Measurements from ENCODE around the gene PROB1. TPM values are rescaled to one million over a fixed set of nuclear protein-coding genes. Genes with fewer than 3 reads are reported as not detected.

Gene PROB1
- total RNA-seq, 1 experiment from 2014 or later, result 2.3 TPM

DNA sequence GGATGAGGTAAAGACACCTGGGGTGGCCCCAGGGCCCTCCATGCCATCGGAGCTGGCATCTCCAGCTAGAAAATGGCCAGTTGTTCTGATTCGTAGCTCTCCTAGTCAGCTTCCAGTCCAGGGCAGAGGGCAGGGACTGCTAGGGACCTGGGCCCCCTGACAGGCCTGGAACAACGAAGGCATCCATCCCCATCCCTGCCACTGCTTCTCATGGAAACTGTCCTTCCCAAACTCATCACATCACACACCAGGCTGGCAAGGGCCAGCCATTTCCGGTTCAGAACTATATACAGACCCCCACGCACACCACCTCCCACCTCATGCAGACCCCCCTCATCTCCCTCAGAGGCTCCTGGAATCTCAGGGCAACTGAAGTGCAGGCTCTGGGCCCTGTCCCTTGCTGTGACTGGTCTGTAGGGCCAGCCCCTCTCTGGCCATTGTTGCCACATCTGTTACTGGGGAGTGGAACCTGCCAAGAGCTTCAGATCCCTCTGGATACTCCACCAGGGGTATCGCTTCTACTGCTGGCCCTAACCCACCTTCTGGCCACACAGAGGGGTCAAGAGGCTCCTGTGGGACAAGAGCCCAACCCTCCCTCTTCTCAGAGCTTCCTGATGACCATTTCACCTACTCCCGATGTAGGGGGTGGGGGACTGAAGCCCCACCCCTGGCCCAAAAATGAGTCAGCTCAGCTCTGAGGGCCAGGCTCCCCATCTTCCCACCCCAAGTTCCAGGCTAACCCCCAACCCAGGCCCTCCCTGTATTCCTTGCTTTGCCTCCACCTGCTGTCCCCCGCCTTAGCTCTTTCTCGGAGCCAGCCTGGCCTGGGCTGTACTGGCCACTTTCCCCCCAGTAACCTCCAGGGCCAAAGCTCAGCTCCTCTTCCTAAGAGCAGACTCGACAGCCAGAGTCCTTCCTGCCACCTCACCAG is 4.0 kb downstream of the PROB1 start:
- Histone ChIP-seq H3K9me3 (ENCODE audit: control insufficient read depth, insufficient read depth, low read depth, low read length) (no peaks in the 10 kb centered on the region), H3K36me3 (ENCODE audit: control insufficient read depth, insufficient read depth, low read length) (peaks cover 2% of the 10 kb centered on the region; the same call in 1 of the 2 replicates), H3K4me3 (ENCODE audit: low read depth in 2 of 2, low read length in 2 of 2) (peak overlapping the region; percentile 62 to 75), H3K27me3 (ENCODE audit: control insufficient read depth, insufficient read depth, low read length) (no peaks in the 10 kb centered on the region), H3K27ac (ENCODE audit: low read length) (peak overlapping the region; percentile 92), H3K4me1 (ENCODE audit: control insufficient read depth, insufficient read depth, low read length) (peaks cover 25% of the 10 kb centered on the region)
- CTCF ChIA-PET, result no interaction called here
- in situ Hi-C loops (cut with HindIII; ENCODE audit: low pct_unique_long_range_greater_than_20kb, low sequenced_read_pairs) (no loop called here), intact Hi-C loops (cut with micrococcal nuclease; ENCODE audit: unreplicated experiment) (loop anchor here (10.0 kb wide), 1 partner anchor 106 kb away; no protein-coding TSS in a partner anchor)
- BruUV-seq (replicated peaks), result no TSS peak
- ATAC-seq, result no peak
- no peak for DNase-seq (ENCODE audit: low read depth, low spot score)
- POLR2A ChIA-PET, result interaction anchor here (0.6 to 1.6 kb wide), 2 partner anchors 49 to 490 kb away, joined by 4 to 10 read pairs; no protein-coding TSS in a partner anchor
- TF ChIP-seq TCF7L2 (IDR thresholded peaks at IDR 0.05; ENCODE audit: low read depth, low read length), result no peak
- TF ChIP-seq, protein P1, sequence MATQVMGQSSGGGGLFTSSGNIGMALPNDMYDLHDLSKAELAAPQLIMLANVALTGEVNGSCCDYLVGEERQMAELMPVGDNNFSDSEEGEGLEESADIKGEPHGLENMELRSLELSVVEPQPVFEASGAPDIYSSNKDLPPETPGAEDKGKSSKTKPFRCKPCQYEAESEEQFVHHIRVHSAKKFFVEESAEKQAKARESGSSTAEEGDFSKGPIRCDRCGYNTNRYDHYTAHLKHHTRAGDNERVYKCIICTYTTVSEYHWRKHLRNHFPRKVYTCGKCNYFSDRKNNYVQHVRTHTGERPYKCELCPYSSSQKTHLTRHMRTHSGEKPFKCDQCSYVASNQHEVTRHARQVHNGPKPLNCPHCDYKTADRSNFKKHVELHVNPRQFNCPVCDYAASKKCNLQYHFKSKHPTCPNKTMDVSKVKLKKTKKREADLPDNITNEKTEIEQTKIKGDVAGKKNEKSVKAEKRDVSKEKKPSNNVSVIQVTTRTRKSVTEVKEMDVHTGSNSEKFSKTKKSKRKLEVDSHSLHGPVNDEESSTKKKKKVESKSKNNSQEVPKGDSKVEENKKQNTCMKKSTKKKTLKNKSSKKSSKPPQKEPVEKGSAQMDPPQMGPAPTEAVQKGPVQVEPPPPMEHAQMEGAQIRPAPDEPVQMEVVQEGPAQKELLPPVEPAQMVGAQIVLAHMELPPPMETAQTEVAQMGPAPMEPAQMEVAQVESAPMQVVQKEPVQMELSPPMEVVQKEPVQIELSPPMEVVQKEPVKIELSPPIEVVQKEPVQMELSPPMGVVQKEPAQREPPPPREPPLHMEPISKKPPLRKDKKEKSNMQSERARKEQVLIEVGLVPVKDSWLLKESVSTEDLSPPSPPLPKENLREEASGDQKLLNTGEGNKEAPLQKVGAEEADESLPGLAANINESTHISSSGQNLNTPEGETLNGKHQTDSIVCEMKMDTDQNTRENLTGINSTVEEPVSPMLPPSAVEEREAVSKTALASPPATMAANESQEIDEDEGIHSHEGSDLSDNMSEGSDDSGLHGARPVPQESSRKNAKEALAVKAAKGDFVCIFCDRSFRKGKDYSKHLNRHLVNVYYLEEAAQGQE (IDR thresholded peaks at IDR 0.05; ENCODE audit: insufficient read depth in 1 of 2, low read depth in 2 of 2, low read length in 1 of 2), result no peak
- TF ChIP-seq POLR2AphosphoS5 (IDR thresholded peaks at IDR 0.05; ENCODE audit: low read depth, low read length), result no peak
- no peak for TF ChIP-seq SIN3A (IDR thresholded peaks at IDR 0.05; ENCODE audit: borderline replicate concordance, insufficient read depth, low read depth, low read length)
- TF ChIP-seq, protein P2, sequence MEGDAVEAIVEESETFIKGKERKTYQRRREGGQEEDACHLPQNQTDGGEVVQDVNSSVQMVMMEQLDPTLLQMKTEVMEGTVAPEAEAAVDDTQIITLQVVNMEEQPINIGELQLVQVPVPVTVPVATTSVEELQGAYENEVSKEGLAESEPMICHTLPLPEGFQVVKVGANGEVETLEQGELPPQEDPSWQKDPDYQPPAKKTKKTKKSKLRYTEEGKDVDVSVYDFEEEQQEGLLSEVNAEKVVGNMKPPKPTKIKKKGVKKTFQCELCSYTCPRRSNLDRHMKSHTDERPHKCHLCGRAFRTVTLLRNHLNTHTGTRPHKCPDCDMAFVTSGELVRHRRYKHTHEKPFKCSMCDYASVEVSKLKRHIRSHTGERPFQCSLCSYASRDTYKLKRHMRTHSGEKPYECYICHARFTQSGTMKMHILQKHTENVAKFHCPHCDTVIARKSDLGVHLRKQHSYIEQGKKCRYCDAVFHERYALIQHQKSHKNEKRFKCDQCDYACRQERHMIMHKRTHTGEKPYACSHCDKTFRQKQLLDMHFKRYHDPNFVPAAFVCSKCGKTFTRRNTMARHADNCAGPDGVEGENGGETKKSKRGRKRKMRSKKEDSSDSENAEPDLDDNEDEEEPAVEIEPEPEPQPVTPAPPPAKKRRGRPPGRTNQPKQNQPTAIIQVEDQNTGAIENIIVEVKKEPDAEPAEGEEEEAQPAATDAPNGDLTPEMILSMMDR (IDR thresholded peaks at IDR 0.05), result no peak

DNA sequence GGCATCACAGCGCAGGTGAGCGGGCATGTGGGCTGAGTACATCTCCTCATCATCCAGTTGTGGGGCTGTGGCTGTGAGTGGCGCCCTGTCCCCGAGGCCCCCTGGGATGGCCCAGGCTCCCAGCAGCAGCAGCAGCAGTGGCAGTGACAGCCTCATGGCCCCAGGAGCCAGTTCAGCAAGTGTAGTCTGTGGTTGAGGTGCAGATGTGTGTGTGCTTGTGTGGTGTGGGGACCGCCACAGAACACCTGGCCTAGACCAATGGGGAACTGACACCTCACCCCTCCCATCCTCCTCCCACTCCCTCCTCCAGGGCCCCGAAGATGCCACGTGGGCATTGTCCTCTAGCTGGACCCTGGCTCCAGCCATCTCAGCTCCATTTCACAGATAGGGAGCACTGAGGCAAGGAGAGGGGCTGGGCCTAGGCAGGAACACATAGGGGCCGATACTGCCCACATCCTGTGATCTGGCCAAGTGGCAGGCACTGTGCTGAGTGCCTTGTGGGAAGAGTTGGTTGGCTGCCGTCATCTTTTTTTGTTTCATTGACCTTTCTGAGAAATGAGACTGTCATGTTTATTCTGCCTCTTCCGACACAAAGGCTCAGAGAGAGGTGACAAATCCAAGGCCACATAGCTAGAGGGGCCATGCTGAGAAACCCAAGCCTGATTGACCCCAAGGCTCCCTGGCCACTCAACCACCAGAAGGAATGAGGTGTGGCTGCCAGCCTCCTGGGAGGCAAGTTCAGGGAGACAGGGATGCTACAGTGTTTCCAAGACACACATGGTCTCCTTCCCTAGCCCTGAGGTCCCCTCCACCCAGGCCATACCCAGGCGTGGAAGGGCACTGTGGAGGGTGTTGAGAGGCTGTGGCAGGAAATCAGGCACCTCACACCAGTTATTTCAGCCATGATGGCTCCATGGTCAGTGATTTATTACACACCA is 4.9 kb downstream of the PROB1 start, which contains the start of gene MZB1:
MZB1 (minus strand) TSS at position 213 of the 938 bp plus-strand sequence; CDS start at position 156, 57 bp downstream.
- Histone ChIP-seq H3K27me3 (ENCODE audit: control insufficient read depth, insufficient read depth, low read length) (no peaks in the 10 kb centered on the region), H3K4me1 (ENCODE audit: control insufficient read depth, insufficient read depth, low read length) (peaks cover 20% of the 10 kb centered on the region), H3K9me3 (ENCODE audit: control insufficient read depth, insufficient read depth, low read depth, low read length) (no peaks in the 10 kb centered on the region), H3K4me3 (ENCODE audit: low read depth in 2 of 2, low read length in 2 of 2) (no peak within 1 kb of the TSS), H3K27ac (ENCODE audit: low read length) (peak within 1 kb of the TSS; percentile 92), H3K36me3 (ENCODE audit: control insufficient read depth, insufficient read depth, low read length) (peaks cover 2% of the 10 kb centered on the region; the same call in 1 of the 2 replicates)
- BruUV-seq (replicated peaks), result no TSS peak
- intact Hi-C loops (cut with micrococcal nuclease; ENCODE audit: unreplicated experiment), result loop anchor here (10.0 kb wide), 1 partner anchor 105 kb away; no protein-coding TSS in a partner anchor
- ChIA-PET POLR2A (interaction anchor here (0.6 kb wide), 1 partner anchor 48 kb away, joined by 4 read pairs; no protein-coding TSS in a partner anchor), CTCF (no interaction called here)
- ATAC-seq (no peak), DNase-seq (ENCODE audit: low read depth, low spot score) (no peak)
- TF ChIP-seq POLR2AphosphoS5 (IDR thresholded peaks at IDR 0.05; ENCODE audit: low read depth, low read length) (no peak), SIN3A (IDR thresholded peaks at IDR 0.05; ENCODE audit: borderline replicate concordance, insufficient read depth, low read depth, low read length) (no peak), TCF7L2 (IDR thresholded peaks at IDR 0.05; ENCODE audit: low read depth, low read length) (no peak)
- TF ChIP-seq, protein P1 (IDR thresholded peaks at IDR 0.05; ENCODE audit: insufficient read depth in 1 of 2, low read depth in 2 of 2, low read length in 1 of 2), result no peak
- TF ChIP-seq, protein P2 (IDR thresholded peaks at IDR 0.05), result no peak
- in situ Hi-C loops (cut with HindIII; ENCODE audit: low pct_unique_long_range_greater_than_20kb, low sequenced_read_pairs), result no loop called here
